Kidney tubule cell (primary cell): Measurements from ENCODE around the gene CCDC85A.
A peak's percentile ranks its signal among the peaks of the same experiment; 100 is the strongest.

ENCODE experiments used
- DNase-seq: peaks from one replicate; pipeline ENCODE4 v3.0.0-alpha.2; 2018; ENCODE audit warnings: low spot score

CCDC85A gene

DNA sequence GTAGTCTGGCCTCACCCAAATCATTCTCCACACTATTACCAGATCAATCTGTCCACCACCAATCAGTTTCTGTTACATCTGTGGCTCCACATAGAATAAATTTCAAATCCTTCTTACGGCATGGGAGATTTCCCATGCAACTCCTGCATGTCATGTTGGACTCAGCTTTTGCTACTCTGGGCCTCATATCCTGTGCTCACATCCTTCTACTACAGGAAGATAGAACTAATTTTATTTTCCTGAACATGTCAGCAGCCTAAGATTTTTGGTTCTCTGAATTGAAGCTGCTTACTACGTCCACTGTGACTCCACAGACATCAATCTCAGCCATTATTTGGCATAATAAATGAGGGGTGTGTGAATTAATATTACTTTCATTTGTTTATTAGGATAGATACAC, 181.1 kb downstream of the CCDC85A start:
- DNase-seq, result no peak

DNA sequence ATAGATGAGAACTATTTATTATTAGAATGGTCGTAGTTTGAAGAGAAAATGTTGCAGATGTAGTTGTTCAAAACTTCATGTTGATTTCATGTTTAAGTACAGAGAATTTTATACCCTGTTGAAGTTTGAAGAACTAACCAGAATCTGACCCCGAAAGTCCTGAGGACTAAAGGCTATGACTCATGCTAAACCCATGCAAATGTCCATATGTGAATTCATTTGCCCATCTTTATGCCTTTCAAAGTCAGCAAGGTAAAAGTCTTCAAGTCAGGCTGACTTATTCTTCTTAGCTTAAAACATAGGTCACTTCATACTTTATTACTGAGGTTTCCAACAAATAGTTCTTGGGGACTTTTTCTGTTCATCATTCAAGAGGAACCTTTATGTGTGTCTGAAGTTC, 185.5 kb downstream of the CCDC85A start:
- no peak for DNase-seq

DNA sequence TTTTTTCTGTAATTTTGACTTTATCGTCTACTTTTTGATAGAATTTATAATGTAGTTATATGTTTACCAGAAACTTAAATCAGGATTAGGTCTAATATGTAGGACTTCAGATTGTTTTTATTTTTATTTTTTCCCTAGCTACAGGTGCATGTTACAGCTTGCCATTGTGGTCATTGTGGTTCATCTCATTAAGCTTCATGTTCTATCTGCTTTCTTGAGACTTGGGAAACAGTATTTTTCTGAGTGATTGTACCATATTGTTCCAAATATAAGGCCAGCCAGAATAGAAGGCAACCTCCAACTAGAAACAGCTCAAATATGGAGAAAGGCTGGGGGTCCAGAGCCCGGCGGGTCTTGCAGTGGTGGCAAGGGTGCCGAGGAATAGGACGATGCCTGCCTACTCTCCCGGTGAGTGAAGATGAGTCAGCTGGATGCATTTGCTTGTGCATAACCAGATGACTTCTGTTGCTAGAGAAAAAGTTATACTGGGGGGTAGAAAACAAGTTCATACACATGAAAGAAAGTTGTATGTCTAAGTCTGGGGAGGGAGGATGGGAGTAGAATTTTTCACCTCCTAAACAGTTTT, 188.4 kb downstream of the CCDC85A start:
- DNase-seq, result no peak

DNA sequence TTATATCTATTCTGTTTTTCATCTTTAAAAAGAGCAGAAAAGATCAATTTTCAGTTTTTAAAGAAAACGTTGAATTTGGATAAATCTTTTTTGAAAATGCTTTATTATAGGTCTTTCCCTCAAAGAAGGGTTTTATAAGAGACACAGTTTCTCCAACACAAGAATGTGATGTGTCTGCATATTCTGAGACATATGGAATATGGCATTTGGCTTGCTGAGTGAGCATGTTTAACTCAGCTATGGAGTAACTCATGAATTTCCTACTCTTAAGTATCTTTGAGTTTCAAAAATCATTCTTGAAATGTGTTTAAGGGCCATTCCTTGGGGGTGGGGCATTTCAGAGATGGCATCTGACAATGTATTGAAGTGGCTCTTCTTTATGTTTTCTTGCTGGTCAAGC, 191.5 kb downstream of the CCDC85A start:
- no peak for DNase-seq

- no peak for DNase-seq
Observed at GRCh38 chr2:56376699-56377665, 193.2 kb downstream of the CCDC85A start.

DNA sequence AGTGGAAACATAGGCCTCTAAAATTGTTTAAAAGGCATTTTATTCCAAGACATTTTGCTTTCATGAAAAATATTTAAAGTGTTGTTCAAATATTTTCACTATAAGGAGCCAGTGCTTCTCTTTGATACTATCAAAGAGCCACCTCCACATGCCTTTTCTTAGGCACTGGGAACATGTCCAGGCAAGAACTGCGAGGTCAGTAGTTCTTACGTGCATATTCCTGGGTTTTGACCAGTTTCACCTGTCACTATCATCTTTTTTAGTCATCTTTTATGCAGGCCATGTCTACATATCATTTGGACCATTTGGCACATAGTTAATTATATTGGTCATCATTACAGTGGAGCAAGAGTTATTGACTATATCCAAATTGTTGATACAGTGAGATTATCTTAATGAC, 195.3 kb downstream of the CCDC85A start:
- DNase-seq, result no peak

DNA sequence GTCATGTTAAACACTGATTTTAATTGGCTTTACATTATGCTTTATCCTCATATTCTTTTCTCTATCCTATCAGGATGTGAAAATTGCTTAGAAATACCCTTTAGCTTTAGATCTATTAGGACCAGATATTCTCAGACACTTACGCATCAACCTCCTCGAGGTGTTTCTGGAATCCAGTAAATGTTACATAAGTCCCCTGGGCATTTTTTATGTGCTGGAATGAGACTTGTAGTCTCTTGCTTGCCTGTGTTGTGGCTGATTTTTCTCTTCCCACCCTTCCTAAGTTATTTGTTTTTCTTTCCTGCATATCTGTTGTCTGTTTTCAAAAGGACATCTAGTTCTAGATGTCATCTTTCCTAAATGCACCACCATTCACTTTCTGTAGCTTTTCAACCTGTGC, 197.1 kb downstream of the CCDC85A start:
- no peak for DNase-seq

- DNase-seq, result peak; percentile 9
Observed at GRCh38 chr2:56382466-56382865, 198.7 kb downstream of the CCDC85A start.

- DNase-seq, result no peak
Observed at GRCh38 chr2:56386657-56387056, 202.9 kb downstream of the CCDC85A start.

DNA sequence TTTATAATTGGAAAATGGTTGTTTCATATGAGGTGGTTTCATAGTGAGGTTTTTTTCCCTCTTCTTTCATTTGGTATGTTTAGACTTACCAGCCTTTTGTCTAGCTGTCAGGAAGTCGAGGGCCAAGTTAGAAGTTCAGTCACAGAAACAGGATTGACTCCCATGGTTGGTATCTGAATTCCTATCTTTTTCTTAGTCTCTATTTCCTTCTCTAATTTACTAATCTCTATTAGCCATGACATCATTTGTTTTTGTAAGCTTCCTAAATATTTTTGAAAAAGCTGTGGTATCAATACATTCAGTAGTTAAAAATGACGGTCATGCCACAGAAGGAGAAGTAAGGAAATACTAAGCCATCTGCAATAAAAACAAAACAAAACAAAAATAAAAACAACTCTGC, 206.9 kb downstream of the CCDC85A start:
- DNase-seq, result no peak

DNA sequence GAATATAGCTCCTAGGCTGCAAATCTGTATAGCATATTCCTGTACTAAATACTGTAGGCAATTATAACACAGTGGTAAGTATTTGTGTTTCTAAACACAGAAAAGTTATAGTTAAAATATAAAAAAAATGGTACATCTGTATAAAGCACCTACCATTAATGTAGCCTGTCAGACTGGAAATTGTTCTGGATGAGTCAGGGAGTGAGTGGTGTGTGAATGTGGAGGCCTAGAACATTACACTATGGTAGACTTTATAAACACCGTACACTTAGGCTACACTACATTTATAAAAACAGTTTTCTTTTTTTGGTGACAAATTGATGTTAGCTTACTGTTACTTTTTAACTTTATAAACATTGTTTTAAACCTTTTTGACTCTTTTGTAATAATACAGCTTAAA, 226.3 kb downstream of the CCDC85A start:
- DNase-seq, result peak; percentile 7

DNA sequence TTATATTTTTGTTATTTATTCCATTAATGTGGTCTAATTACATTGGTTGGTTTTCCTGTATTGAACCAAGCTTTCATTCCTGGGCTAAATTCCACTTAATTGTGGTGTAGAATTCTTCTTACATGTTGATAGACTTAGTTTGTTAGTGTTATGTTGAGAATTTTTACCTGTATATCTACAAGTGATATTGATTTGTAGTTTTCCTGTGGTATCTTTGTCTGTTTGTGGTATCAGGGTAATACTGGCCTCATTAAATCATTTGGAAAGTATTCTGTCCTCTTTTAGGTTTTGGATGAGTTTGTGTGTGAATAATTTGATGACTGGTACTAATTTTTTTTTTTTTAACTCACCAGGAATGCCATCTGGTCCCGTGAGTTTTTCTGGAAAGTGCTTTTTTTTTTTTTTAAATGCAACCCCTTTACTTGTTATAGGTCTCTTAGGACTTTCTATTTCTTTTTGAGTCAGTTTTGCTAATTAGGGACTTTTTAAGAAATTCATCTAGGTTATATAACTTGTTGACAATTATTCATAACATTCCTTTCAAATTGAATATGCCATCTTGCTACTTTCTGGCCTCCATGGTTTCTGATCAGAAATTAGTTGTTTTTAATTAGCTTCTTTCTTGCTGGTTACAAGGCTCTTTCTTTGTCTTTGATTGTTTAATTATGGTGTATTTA, 232.8 kb downstream of the CCDC85A start:
- DNase-seq, result no peak
